T-cell (primary cell): ENCODE results near the gene THBS1. TPM values are rescaled to one million over a fixed set of nuclear protein-coding genes. Genes with fewer than 3 reads are reported as not detected.

Experiments
- ATAC-seq, 4 experiments: fragments of 200-7000 bp in 3 of 4; fragments of 150-1000 bp in 1 of 4; cut with Tn5 transposase; replicated peaks in 1 of 4; 1 replicate in 3 of 4; 2 replicates in 1 of 4; pipeline ENCODE4 v1.10.0; 2021; ENCODE audit warnings: moderate library complexity in 3 of 4, mild to moderate bottlenecking in 2 of 4, moderate number of reproducible peaks in 1 of 4
- CTCF ChIA-PET, 2 donors: fragments of 300-600 bp; sonication (Branson Sonifier 250); formaldehyde crosslinking; loops; one replicate each; lab custom pipeline; 2022; ENCODE audit warnings: antibody characterized with exemption in 2 of 2; lab: Charles Lee
- POLR2A ChIA-PET, 2 donors: fragments of 300-600 bp; sonication (Branson Sonifier 250); formaldehyde crosslinking; loops; one replicate each; lab custom pipeline; 2022; ENCODE audit warnings: antibody characterized with exemption in 2 of 2; lab: Charles Lee
- DNase-seq, 35 experiments: peaks; one replicate each; pipeline versions ENCODE4 v3.0.0 to v3.0.0-alpha.2; 2013 to 2023
- H3K27ac ChIP-seq: one replicate; pipeline ENCODE4 v1.5.1; 2013; ENCODE audit warnings: low read length
- H3K27me3 ChIP-seq, 2 experiments: replicated peaks in 1 of 2; 1 replicate in 1 of 2; 2 replicates in 1 of 2; pipeline versions ENCODE4 v1.6.1 to v1.7.0; 2013; ENCODE audit warnings: low read length in 1 of 2, mixed read lengths in 1 of 2; ENCODE audit not compliant: control insufficient read depth in 2 of 2, insufficient read depth in 2 of 2; ENCODE audit errors: extremely low read depth in 1 of 2
- H3K36me3 ChIP-seq, 2 donors: 1 replicate in 1 of 2; 2 replicates in 1 of 2; pipeline versions ENCODE4 v1.6.1 to v1.7.0; 2013; ENCODE audit warnings: low read length in 1 of 2; ENCODE audit not compliant: control insufficient read depth in 2 of 2, insufficient read depth in 1 of 2; ENCODE audit errors: extremely low read depth in 1 of 2
- H3K4me1 ChIP-seq, 2 experiments: 1 replicate in 1 of 2; 2 replicates in 1 of 2; pipeline versions ENCODE4 v1.6.1 to v1.7.0; 2013; ENCODE audit warnings: low read length in 2 of 2, mixed read lengths in 1 of 2; ENCODE audit not compliant: insufficient read depth in 2 of 2, control insufficient read depth in 1 of 2; ENCODE audit errors: extremely low read depth in 1 of 2
- H3K4me3 ChIP-seq, 2 donors: 1 replicate in 1 of 2; 2 replicates in 1 of 2; pipeline versions ENCODE4 v1.5.1 to v1.7.0; 2013; ENCODE audit warnings: mild to moderate bottlenecking in 2 of 2, low read length in 1 of 2, moderate library complexity in 1 of 2; ENCODE audit not compliant: control insufficient read depth in 1 of 2; ENCODE audit errors: extremely low read depth in 1 of 2
- H3K9me3 ChIP-seq: 2 replicates; pipeline ENCODE4 v1.7.0; 2013
- H3K27ac Mint-ChIP-seq, 2 donors: one replicate each; pipeline ENCODE4 v1.8.0; 2020 to 2021; ENCODE audit warnings: mild to moderate bottlenecking in 2 of 2, mixed read lengths in 2 of 2
- H3K27me3 Mint-ChIP-seq, 2 donors: one replicate each; pipeline ENCODE4 v1.8.0; 2021 to 2022; ENCODE audit warnings: mixed read lengths in 2 of 2
- H3K36me3 Mint-ChIP-seq: one replicate; pipeline ENCODE4 v1.8.0; 2021; ENCODE audit warnings: mixed read lengths
- H3K4me1 Mint-ChIP-seq, 3 donors: one replicate each; pipeline ENCODE4 v1.8.0; 2020 to 2022; ENCODE audit warnings: mixed read lengths in 3 of 3, mild to moderate bottlenecking in 1 of 3
- H3K4me3 Mint-ChIP-seq, 3 donors: one replicate each; pipeline ENCODE4 v1.8.0; 2020 to 2022; ENCODE audit warnings: mild to moderate bottlenecking in 3 of 3, mixed read lengths in 3 of 3, moderate library complexity in 3 of 3
- H3K9me3 Mint-ChIP-seq, 3 donors: one replicate each; pipeline ENCODE4 v1.8.0; 2020 to 2022; ENCODE audit warnings: mixed read lengths in 3 of 3
- WGBS: methylation state at CpG from one replicate; pipeline ENCODE4 v1.1.5; 2013; ENCODE audit warnings: missing lambda C conversion rate; ENCODE audit not compliant: insufficient coverage; 5-methylcytosine and 5-hydroxymethylcytosine counted together
- total RNA-seq, 35 experiments: library from RNA in 6 of 35; stranded (reverse) in 6 of 35; fragments of 120-200 nt in 1 of 35; gene quantifications; one replicate each; pipeline versions ENCODE4 v1.2.1 to v1.2.4 and lab custom pipeline; 2013 to 2026

Gene THBS1
- total RNA-seq, 5 donors from 2014 or later (not counting 1 experiment from before 2014, with no cell fraction given): 1.3 to 8.6 (median 7.6) TPM

DNA sequence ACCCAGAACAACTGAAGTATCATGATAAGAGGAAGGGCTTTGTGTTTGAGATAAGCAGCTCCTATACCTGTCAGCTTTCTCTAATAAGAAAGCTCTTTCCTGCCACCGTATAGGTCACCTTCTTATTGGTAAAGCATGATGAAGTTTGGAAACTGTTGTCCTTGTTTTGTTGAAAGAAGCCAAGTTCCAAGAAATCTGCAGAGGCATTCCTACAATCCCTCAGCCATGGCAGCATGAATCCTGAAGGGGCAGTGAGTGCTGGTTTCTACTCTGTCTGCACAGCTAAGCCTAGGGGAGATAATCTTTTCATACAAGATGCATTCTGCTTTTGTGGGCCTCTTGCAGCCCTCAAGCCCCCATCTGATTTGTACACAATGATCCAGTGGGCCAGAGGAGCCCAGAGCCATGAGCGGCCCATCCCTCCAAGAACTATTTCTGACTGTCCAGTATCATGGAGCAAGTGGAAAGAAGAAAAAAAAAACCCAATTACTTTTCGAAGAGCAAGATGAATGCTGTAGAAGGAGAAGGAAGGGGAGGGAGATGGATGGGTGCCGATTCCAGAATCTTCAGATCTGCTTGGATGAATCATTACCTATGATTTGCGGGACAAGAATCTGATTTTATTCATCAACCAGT, 1.9 kb upstream of the THBS1 start:
- Mint-ChIP-seq H3K27ac (no peak overlapping the region), H3K36me3 (no peaks in the 10 kb centered on the region), H3K4me3 (peak overlapping the region in 1 of 3 donors; percentile 71), H3K27me3 (peaks cover 41 to 68% of the 10 kb centered on the region in 2 donors), H3K9me3 (no peaks in the 10 kb centered on the region), H3K4me1 (peaks cover 14 to 39% (median 16%) of the 10 kb centered on the region in 3 donors)
- no peak for DNase-seq
- Histone ChIP-seq H3K4me1 (peaks cover 0 to 24% of the 10 kb centered on the region in 2 experiments), H3K4me3 (no peak overlapping the region), H3K27ac (no peak overlapping the region), H3K36me3 (no peaks in the 10 kb centered on the region), H3K9me3 (no peaks in the 10 kb centered on the region), H3K27me3 (peaks cover 0 to 40% of the 10 kb centered on the region in 2 experiments)
- POLR2A ChIA-PET: no interaction called here
- CTCF ChIA-PET: interaction anchor here in 1 of 2 donors (0.6 to 1.4 kb wide), 2 partner anchors 178 kb away, joined by 3 to 11 read pairs; no protein-coding TSS in a partner anchor
- ATAC-seq: no peak
- WGBS: no CpG with 5 or more reads among the region's 5 CpGs

DNA sequence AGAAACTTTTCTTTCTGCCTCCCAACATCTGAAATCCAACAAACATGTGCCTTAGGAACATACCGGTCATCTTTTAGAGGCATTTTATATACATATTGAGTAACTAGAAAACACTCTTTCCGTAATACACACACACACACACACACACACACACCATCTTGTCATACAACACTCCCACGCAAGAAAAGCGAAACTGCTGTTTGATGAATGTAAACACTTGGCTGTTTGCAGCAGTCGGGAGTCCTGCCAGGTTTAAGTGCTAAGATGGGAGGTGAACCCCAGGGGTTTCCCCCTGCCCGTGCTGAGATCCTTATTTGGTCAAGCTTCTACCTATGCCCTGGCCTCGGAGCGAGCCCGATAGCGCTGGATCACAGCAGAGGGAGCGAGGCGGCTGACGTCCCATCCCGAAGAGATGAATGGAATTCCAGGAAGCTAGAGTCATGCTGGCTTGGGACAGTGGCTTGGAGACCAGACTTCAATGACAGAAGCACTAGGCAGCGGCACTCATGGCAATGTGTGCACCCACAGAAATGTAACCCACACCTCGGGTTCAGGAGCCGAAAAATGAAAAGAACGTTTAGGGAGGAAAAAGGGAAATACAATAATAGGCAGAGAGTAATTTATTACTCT, 1.3 kb upstream of the THBS1 start:
- DNase-seq: no peak
- Mint-ChIP-seq H3K36me3 (no peaks in the 10 kb centered on the region), H3K27me3 (peaks cover 41 to 65% of the 10 kb centered on the region in 2 donors), H3K9me3 (no peaks in the 10 kb centered on the region), H3K27ac (no peak overlapping the region), H3K4me1 (peaks cover 14 to 44% (median 16%) of the 10 kb centered on the region in 3 donors), H3K4me3 (peak overlapping the region; percentile 54 to 78 (median 71))
- WGBS: 54% methylated on average over 15 of the region's 18 CpGs
- ATAC-seq: no peak
- peaks cover 0 to 40% of the 10 kb centered on the region in 2 experiments for H3K27me3 ChIP-seq
- no peak overlapping the region for H3K4me3 ChIP-seq
- CTCF ChIA-PET: interaction anchor here (0.6 to 1.4 kb wide), 9 partner anchors 10 to 1233 kb away, joined by 3 to 11 read pairs (median 3); no protein-coding TSS in a partner anchor
- POLR2A ChIA-PET: no interaction called here
- no peaks in the 10 kb centered on the region for H3K36me3 ChIP-seq
- peaks cover 0 to 24% of the 10 kb centered on the region in 2 experiments for H3K4me1 ChIP-seq
- H3K9me3 ChIP-seq: no peaks in the 10 kb centered on the region
- H3K27ac ChIP-seq: no peak overlapping the region

DNA sequence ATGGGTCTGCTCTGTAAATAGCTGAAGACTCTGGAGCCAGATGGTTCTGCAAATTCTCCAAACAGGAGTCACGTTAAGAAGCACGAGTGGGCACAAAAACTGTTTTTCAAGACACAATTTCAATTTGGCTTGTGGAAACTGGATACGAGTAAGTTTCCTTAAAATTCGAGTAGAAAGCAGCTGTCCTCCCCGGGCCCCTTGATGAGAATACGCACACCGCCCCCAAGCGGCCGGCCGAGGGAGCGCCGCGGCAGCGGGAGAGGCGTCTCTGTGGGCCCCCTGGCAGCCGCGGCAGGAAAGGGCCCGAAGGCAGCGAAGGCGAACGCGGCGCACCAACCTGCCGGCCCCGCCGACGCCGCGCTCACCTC, 778 bp upstream of the THBS1 start:
- H3K36me3 ChIP-seq: no peaks in the 10 kb centered on the region
- peak; percentile 56 to 88 (median 79) for DNase-seq
- H3K4me3 ChIP-seq: peak overlapping the region; percentile 55 to 58
- Mint-ChIP-seq H3K4me1 (peaks cover 16 to 47% (median 18%) of the 10 kb centered on the region in 3 donors), H3K27me3 (peaks cover 41 to 63% of the 10 kb centered on the region in 2 donors), H3K9me3 (no peaks in the 10 kb centered on the region), H3K27ac (no peak overlapping the region), H3K4me3 (peak overlapping the region; percentile 59 to 78 (median 71)), H3K36me3 (no peaks in the 10 kb centered on the region)
- H3K9me3 ChIP-seq: no peaks in the 10 kb centered on the region
- no peak overlapping the region for H3K27ac ChIP-seq
- POLR2A ChIA-PET: no interaction called here
- peak; percentile 83 to 90 (median 88) for ATAC-seq
- 2% methylated on average over 29 of the region's 29 CpGs for WGBS
- peaks cover 0 to 40% of the 10 kb centered on the region in 2 experiments for H3K27me3 ChIP-seq
- CTCF ChIA-PET: interaction anchor here (0.6 to 1.4 kb wide), 10 partner anchors 10 to 1233 kb away, joined by 3 to 11 read pairs (median 3); no protein-coding TSS in a partner anchor
- H3K4me1 ChIP-seq: peaks cover 0 to 24% of the 10 kb centered on the region in 2 experiments

DNA sequence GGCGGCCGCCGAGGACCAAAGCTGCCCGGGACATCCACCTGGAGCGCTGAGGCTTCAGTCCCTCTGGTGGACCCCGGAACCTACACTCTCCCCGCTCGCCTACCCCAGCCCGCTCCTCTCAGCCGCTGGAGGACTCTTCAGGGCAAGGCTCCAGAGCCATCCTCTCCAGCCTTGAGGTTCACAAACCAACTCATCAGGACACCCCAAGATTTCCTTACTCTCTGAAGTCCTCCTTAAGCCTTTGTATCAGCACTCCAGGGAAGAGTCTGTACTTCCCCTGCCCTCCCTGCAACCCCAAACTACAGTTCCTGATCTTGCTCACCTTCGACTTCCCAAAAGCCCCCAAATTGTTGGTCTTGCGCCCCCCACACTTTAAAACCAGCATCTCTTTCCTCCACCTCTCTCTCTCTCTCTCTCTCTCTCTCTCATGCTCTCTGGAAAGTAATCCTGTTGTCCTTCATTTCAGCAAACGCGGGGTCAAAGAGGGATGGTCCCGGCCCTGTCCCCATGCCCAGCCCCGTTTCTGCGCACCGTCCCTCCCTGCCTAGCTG, 438 bp downstream of the THBS1 start:
- Mint-ChIP-seq H3K4me3 (peak overlapping the region; percentile 69 to 78 (median 71)), H3K36me3 (no peaks in the 10 kb centered on the region), H3K27me3 (peaks cover 34 to 52% of the 10 kb centered on the region in 2 donors), H3K4me1 (peaks cover 16 to 47% (median 21%) of the 10 kb centered on the region in 3 donors), H3K9me3 (no peaks in the 10 kb centered on the region), H3K27ac (peak overlapping the region; percentile 28 to 53)
- peak in 1 of 4 experiments; percentile 20 for ATAC-seq
- Histone ChIP-seq H3K4me1 (peaks cover 0 to 24% of the 10 kb centered on the region in 2 experiments), H3K4me3 (peak overlapping the region in 1 of 2 donors; percentile 55), H3K9me3 (no peaks in the 10 kb centered on the region), H3K27ac (no peak overlapping the region), H3K36me3 (no peaks in the 10 kb centered on the region), H3K27me3 (peaks cover 0 to 35% of the 10 kb centered on the region in 2 experiments)
- no peak for DNase-seq
- ChIA-PET POLR2A (interaction anchor here in 1 of 2 donors (0.6 kb wide), 1 partner anchor 47 kb away, joined by 4 read pairs; no protein-coding TSS in a partner anchor), CTCF (no interaction called here)
- WGBS: 25% methylated on average over 18 of the region's 18 CpGs

DNA sequence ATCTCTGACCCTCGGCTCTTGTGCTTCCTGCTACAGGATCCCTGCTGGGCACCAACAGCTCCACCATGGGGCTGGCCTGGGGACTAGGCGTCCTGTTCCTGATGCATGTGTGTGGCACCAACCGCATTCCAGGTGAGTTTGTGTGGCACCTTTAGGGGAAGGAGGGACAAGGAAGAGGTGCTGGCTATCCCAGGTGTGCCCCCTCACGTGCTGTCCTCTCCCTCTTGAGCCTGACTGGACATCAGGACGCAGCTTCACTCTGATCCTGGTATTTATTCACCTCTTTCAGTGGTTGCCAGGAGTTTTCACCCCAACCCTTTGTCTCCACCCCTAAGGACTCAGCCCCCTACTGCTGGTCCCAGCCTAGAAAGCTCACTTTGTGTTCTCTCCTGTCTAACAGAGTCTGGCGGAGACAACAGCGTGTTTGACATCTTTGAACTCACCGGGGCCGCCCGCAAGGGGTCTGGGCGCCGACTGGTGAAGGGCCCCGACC, 960 bp downstream of the THBS1 start:
- ATAC-seq (no peak), DNase-seq (no peak)
- peaks cover 0 to 24% of the 10 kb centered on the region in 2 experiments for H3K4me1 ChIP-seq
- no peaks in the 10 kb centered on the region for H3K36me3 ChIP-seq
- WGBS: 87% methylated on average over 11 of the region's 13 CpGs
- no peak overlapping the region for H3K27ac ChIP-seq
- Mint-ChIP-seq H3K4me3 (peak overlapping the region; percentile 69 to 78 (median 71)), H3K9me3 (no peaks in the 10 kb centered on the region), H3K4me1 (peaks cover 16 to 47% (median 21%) of the 10 kb centered on the region in 3 donors), H3K27me3 (peaks cover 32 to 47% of the 10 kb centered on the region in 2 donors), H3K36me3 (no peaks in the 10 kb centered on the region), H3K27ac (peak overlapping the region in 1 of 2 donors; percentile 28)
- ChIA-PET POLR2A (no interaction called here), CTCF (no interaction called here)
- H3K27me3 ChIP-seq: peaks cover 0 to 35% of the 10 kb centered on the region in 2 experiments
- H3K9me3 ChIP-seq: no peaks in the 10 kb centered on the region
- no peak overlapping the region for H3K4me3 ChIP-seq
